Measurements from ENCODE around the gene AMACR.

The AMACR gene

GRCh38 chr5:34007201-34007620, 639 bp downstream of the AMACR start:
- DNase-seq (ENCODE audit: low spot score), result no peak

DNA sequence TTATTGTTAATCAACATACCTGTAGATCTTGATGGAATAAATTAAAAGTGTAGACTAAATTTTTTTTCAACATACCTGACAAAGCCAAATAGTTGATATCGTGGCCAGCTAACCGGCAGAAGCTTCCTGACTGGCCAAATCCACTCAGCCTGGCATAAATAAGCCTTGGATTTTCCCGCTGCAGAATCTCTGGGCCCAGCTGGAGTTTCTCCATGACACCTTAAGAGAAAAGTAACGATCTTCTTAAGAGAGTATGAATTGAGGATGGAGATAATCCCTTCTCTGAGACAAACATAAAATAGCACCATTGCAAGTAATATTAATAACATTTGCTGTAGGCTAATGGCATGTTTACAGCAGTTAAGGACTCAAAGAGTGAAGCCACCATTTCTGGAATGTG, 2.2 kb downstream of the AMACR start:
- DNase-seq (ENCODE audit: low spot score), result no peak

DNA sequence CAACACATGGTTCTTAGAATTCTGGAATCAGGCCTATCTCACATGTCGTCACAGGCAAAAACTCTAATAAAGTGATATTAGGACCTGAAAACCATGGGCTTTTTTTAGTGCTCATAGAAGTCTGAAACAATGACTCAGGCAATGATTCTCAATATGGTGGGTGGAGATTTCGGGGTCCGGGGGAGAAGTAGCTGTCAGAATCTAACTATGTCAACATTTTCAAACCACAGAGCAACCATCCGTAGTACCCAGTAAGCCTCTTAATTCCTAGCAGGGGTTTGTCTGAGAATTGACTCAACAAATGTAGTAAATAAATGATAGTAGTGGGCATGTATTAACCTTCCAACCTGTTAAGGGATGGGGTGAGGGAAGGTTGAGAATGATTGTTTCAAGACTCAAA, 2.6 kb downstream of the AMACR start:
- no peak for DNase-seq (ENCODE audit: low spot score)

- DNase-seq (ENCODE audit: low spot score), result no peak
Measured at GRCh38 chr5:34003941-34004340, 3.9 kb downstream of the AMACR start.

- DNase-seq (ENCODE audit: low spot score), result no peak
Measured at GRCh38 chr5:34002629-34003328, 5.1 kb downstream of the AMACR start.

DNA sequence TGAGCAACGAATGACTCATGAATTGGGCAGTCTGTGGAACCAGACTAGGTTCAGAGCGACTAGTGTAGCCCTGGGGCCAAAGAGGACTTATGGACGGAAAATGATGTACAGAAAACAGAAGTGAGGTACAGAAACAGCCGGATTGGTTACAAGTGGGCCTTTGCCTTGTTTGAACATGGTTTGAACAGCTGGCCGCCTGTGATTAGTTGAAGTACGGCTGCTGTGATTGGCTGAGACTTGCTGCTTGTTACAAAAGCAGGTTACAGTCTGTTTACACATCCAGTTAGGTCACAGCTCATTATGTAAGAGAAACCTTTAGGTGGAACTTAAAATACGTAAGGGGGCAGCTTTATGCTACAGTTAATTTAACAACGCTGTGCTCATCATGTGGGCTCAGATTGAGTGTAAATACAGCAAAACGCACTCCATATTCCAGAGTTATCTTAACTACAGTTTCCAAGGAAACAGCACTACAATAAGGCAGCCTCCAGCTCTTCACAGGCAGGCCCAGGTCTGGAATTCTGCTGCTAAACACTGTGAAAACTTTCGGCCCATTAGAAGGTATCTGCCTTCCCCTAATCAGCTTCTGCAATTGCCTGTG, 6.5 kb downstream of the AMACR start:
- peak; percentile 51 for DNase-seq (ENCODE audit: low spot score)

GRCh38 chr5:33999978-34000377, 7.9 kb downstream of the AMACR start:
- DNase-seq (ENCODE audit: low spot score), result no peak

GRCh38 chr5:33997331-33997983, 10.4 kb downstream of the AMACR start:
- DNase-seq (ENCODE audit: low spot score), result no peak

DNA sequence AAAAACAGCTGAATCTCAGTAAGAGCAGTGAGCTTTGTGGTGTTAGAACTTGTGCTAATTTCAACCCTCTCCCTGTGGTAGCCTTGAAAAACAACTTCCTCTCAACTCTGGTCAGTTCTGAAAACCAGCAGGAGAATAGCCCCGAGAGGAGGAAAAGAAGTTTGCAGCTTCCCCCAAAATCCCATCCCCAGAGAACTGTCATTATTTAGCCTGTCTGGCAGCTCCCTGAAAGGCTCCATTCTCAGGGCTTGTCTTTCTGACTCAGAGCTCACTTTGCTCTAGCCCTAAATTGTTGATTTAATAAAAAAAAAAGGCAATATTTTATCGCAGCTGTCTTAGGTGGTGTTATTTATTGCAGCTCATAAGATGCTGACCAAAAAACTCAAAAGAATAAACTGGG, 12.0 kb downstream of the AMACR start:
- DNase-seq (ENCODE audit: low spot score), result no peak

- no peak for DNase-seq (ENCODE audit: low spot score)
Measured at GRCh38 chr5:33994845-33995244, 13.0 kb downstream of the AMACR start.

GRCh38 chr5:33992864-33993263, 15.0 kb downstream of the AMACR start:
- DNase-seq (ENCODE audit: low spot score), result no peak

- DNase-seq (ENCODE audit: low spot score), result no peak
Measured at GRCh38 chr5:33985447-33985846, 22.4 kb downstream of the AMACR start.

- DNase-seq (ENCODE audit: low spot score), result no peak
Measured at GRCh38 chr5:33984671-33985124, 23.2 kb downstream of the AMACR start, which contains the start of gene SLC45A2. Gene SLC45A2, minus strand, starts transcription at chr5:33984693. Its CDS starts 110 bp downstream, at chr5:33984583.

DNA sequence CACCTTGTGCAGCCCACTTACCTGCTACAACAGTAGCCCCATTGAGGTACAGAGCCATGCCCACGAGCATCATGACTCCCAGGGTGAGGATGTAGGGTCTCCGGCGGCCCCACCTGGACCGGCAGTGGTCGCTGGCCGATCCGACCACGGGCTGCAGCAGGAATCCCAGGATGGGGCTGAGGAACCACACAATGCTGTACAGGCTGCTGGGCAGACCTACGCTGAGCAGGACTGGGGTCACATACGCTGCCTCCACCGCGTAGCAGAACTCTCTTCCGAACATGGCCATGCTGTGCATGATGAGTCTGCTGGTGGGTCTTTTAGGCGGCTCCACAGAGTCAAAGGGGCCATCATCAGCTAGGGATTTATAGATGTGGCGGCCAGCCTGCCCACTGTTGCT, 23.7 kb downstream of the AMACR start:
- DNase-seq (ENCODE audit: low spot score), result no peak

DNA sequence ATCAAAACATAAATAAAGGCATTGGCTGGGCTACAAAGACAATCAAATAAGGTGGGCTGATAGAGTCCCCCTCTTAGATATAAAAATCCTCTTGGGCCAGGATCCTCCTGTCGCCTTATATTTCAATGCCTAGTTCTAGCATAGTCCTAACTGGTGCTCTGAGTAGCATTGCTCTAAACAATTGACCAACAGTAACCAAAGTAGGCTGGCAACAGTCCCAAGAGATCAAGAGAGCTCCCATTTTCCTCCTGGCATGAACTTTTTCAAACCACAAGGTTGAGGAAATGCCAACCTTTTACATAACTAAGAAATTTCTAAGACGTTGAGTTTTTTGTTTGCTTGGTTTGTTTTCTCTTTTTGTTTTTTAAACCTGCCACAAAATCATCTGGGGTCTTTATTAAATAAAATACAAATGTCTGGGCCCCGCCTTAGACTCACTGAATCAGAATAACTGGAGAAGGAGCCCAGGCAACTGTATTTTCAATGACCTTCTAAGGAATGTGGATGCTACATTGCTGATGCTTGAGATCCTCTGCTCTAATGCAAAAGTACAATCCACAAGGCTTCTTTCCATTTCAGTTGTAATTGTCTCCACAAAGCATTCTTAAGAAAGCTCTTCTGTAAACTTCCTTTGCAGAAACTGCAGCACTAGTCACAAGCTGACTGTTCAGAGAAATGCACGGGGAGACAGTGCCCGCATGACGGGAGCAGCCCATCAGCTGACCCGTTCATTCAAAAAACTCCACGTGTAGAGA, 26.3 kb downstream of the AMACR start:
- no peak for DNase-seq (ENCODE audit: low spot score)

DNA sequence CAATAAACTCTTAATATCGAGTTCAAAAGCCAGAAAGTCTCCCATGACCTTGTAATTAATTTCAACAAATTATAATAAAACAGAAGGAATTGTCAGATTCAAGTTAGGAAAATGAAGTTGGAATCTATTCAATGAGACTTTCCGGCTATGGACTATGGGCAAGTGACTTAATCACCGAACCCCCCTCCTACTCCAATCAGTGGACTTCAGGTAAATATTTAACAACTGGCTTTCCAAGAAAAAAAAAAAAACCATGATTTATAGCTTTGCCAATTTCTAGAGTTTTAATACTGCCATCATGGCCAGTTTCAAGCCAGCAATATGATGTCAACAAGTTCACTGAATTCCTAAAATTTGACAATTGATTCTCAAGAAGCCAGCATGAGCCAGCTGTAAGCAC, 27.8 kb downstream of the AMACR start:
- no peak for DNase-seq (ENCODE audit: low spot score)

- DNase-seq (ENCODE audit: low spot score), result no peak
Measured at GRCh38 chr5:33978306-33978705, 29.5 kb downstream of the AMACR start.

- no peak for DNase-seq (ENCODE audit: low spot score)
Measured at GRCh38 chr5:33976307-33976706, 31.5 kb downstream of the AMACR start.

- no peak for DNase-seq (ENCODE audit: low spot score)
Measured at GRCh38 chr5:33975852-33976251, 32.0 kb downstream of the AMACR start.

- DNase-seq (ENCODE audit: low spot score), result no peak
Measured at GRCh38 chr5:33973271-33973670, 34.6 kb downstream of the AMACR start.

GRCh38 chr5:33969572-33970452, 38.0 kb downstream of the AMACR start:
- DNase-seq (ENCODE audit: low spot score), result peak; percentile 53

Data from ecto neural progenitor cell (in vitro differentiated cells).